Right lobe of liver (tissue), 6 donors: Measurements from ENCODE around the gene RHOT1. TPM values are rescaled to one million over a fixed set of nuclear protein-coding genes. Genes with fewer than 3 reads are reported as not detected.

Source experiments
- ATAC-seq, 4 donors: fragments of 200-7000 bp; cut with Tn5 transposase; one replicate each; pipeline ENCODE4 v1.9.1; 2020; ENCODE audit warnings: mild to moderate bottlenecking in 4 of 4, moderate library complexity in 4 of 4
- DNase-seq, 3 donors: peaks; one replicate each; pipeline ENCODE4 v3.0.0-alpha.2; 2020
- H3K27ac ChIP-seq, 3 donors: fragments of 200-600 bp; one replicate each; pipeline ENCODE4 v1.8.0; 2022
- H3K27me3 ChIP-seq, 2 donors: fragments of 200-600 bp; one replicate each; pipeline ENCODE4 v1.8.0; 2022
- H3K36me3 ChIP-seq, 4 donors: fragments of 200-600 bp; sonication (generic) in 1 of 4; one replicate each; pipeline versions ENCODE4 v1.5.1 to v1.8.0; 2017 to 2022; ENCODE audit warnings: control low read depth in 1 of 4
- H3K4me1 ChIP-seq, 4 donors: fragments of 200-600 bp; sonication (generic) in 1 of 4; one replicate each; pipeline versions ENCODE4 v1.5.1 to v1.8.0; 2017 to 2022; ENCODE audit warnings: control low read depth in 1 of 4
- H3K4me3 ChIP-seq, 3 donors: fragments of 200-600 bp; one replicate each; pipeline ENCODE4 v1.8.0; 2022
- H3K9me3 ChIP-seq, 4 donors: fragments of 200-600 bp; sonication (generic) in 1 of 4; one replicate each; pipeline versions ENCODE4 v1.5.1 to v1.8.0; 2017 to 2022; ENCODE audit warnings: control low read depth in 1 of 4
- POLR2A ChIP-seq: fragments of 450-650 bp; IDR thresholded peaks from one replicate; pipeline ENCODE4 v1.6.1; 2017; ENCODE audit warnings: antibody characterized with exemption, mild to moderate bottlenecking
- WGBS: methylation state at CpG from one replicate; pipeline ENCODE4 v1.1.6; 2018; ENCODE audit warnings: low coverage, low lambda C conversion rate; ENCODE audit not compliant: insufficient coverage; ENCODE audit errors: missing lambda C conversion rate; 5-methylcytosine and 5-hydroxymethylcytosine counted together
- intact Hi-C, 2 donors: fragments of 100-400 bp; cut with DNase I; formaldehyde crosslinking; loops; one replicate each; pipeline versions ENCODE4 v1.11.2 to v1.14.1; 2022
- total RNA-seq, 6 experiments: library from RNA; depleted of rRNA in 2 of 6; stranded (reverse); fragments of >200 nt in 2 of 6; fragmentation: NEBNext Ultra II Directional in 3 of 6; extraction: Animal tissue kit (Norgen Biotek cat#: 25700) in 3 of 6; gene quantifications; one replicate each; pipeline versions ENCODE4 v1.1.0 to v1.2.4, GENCODE V29; 2016 to 2023
- TF ChIP-seq, protein P1 (sequence below), 4 donors: fragments of 200-600 bp in 3 of 4; fragments of 450-650 bp in 1 of 4; IDR thresholded peaks; one replicate each; pipeline versions ENCODE4 v1.5.1 to v1.8.0; 2016 to 2022; ENCODE audit warnings: antibody characterized with exemption in 4 of 4, mild to moderate bottlenecking in 2 of 4
- donor health status: DM: no; HTN: yes; CAD: no.
- donor health status: DM: no; HTN: no; CAD: no.
- donor health status: DM: no; HTN: no; CAD: no.
- donor health status: DM: no; HTN: yes; CAD: no.
- donor health status: DM: no; HTN: yes; CAD: no.

The RHOT1 gene
- total RNA-seq, 6 experiments from 2014 or later: 12.0 to 24.5 (median 14.2) TPM

- WGBS: 45% methylated on average over 1 of the region's 1 CpG
- intact Hi-C loops: no loop called here
- H3K9me3 ChIP-seq: no peaks in the 10 kb centered on the region
- no peak for DNase-seq
- H3K4me1 ChIP-seq: no peaks in the 10 kb centered on the region
- H3K27me3 ChIP-seq: no peaks in the 10 kb centered on the region
- H3K4me3 ChIP-seq: no peak overlapping the region
- H3K27ac ChIP-seq: no peak overlapping the region
- TF ChIP-seq, protein P1, sequence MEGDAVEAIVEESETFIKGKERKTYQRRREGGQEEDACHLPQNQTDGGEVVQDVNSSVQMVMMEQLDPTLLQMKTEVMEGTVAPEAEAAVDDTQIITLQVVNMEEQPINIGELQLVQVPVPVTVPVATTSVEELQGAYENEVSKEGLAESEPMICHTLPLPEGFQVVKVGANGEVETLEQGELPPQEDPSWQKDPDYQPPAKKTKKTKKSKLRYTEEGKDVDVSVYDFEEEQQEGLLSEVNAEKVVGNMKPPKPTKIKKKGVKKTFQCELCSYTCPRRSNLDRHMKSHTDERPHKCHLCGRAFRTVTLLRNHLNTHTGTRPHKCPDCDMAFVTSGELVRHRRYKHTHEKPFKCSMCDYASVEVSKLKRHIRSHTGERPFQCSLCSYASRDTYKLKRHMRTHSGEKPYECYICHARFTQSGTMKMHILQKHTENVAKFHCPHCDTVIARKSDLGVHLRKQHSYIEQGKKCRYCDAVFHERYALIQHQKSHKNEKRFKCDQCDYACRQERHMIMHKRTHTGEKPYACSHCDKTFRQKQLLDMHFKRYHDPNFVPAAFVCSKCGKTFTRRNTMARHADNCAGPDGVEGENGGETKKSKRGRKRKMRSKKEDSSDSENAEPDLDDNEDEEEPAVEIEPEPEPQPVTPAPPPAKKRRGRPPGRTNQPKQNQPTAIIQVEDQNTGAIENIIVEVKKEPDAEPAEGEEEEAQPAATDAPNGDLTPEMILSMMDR (IDR thresholded peaks at IDR 0.05): no peak
- no peak for TF ChIP-seq POLR2A
- ATAC-seq: peak in 1 of 4 donors; percentile 52
- peaks cover 0 to 60% (median 21%) of the 10 kb centered on the region in 4 donors for H3K36me3 ChIP-seq
Observed at GRCh38 chr17:32197987-32198386, 55.7 kb downstream of the RHOT1 start.

DNA sequence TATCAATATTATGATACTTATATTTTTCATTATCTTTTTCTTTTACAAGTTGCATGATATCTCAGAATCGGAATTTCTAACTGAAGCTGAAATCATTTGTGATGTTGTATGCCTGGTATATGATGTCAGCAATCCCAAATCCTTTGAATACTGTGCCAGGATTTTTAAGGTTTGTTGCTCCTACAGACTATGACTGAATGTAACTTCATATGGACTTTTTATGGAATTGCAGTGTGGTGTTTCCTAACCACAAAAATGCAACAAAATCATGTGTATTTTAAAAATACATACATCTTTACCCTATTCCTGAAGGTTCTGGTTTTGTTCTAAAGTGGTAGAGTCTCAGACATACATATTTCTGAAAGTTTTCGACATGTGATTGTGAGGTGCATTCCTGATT lies 64.6 kb downstream of the RHOT1 start:
- no peaks in the 10 kb centered on the region for H3K27me3 ChIP-seq
- no peak for DNase-seq
- intact Hi-C loops: no loop called here
- no peak overlapping the region for H3K4me3 ChIP-seq
- 92% methylated on average over 2 of the region's 2 CpGs for WGBS
- ATAC-seq: no peak
- H3K27ac ChIP-seq: no peak overlapping the region
- TF ChIP-seq, protein P1 (IDR thresholded peaks at IDR 0.05): no peak
- TF ChIP-seq POLR2A: no peak
- peaks cover 0 to 58% (median 21%) of the 10 kb centered on the region in 4 donors for H3K36me3 ChIP-seq
- no peaks in the 10 kb centered on the region for H3K4me1 ChIP-seq
- no peaks in the 10 kb centered on the region for H3K9me3 ChIP-seq

- Histone ChIP-seq H3K36me3 (peaks cover 0 to 58% (median 19%) of the 10 kb centered on the region in 4 donors), H3K4me1 (no peaks in the 10 kb centered on the region), H3K4me3 (no peak overlapping the region), H3K27me3 (no peaks in the 10 kb centered on the region), H3K9me3 (no peaks in the 10 kb centered on the region), H3K27ac (no peak overlapping the region)
- no peak for DNase-seq
- no peak for ATAC-seq
- intact Hi-C loops: no loop called here
- TF ChIP-seq, protein P1 (IDR thresholded peaks at IDR 0.05): no peak
- no peak for TF ChIP-seq POLR2A
Observed at GRCh38 chr17:32208436-32208835, 66.1 kb downstream of the RHOT1 start.

DNA sequence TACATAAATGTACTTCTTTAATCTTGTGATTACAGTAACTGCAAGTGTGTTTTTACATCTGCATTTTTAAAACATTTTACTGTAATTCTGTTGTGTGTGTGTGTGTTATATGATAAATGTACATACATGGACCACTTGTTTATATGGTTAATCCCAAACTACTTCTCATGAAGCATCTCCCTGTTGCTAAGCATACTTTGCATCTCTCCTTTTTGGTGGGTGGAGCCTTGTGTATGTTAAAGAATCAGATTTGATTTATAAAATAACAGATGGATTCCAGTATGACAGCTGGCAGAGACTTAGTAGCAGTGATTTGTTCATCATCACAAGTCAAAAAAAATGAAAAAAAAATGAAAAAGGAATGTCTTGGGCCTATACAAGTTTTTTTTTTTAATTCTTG lies 67.3 kb downstream of the RHOT1 start:
- Histone ChIP-seq H3K36me3 (peaks cover 0 to 48% (median 14%) of the 10 kb centered on the region in 4 donors), H3K4me3 (no peak overlapping the region), H3K27me3 (no peaks in the 10 kb centered on the region), H3K9me3 (no peaks in the 10 kb centered on the region), H3K27ac (no peak overlapping the region), H3K4me1 (no peaks in the 10 kb centered on the region)
- intact Hi-C loops: no loop called here
- ATAC-seq (no peak), DNase-seq (no peak)
- no peak for TF ChIP-seq POLR2A
- TF ChIP-seq, protein P1 (IDR thresholded peaks at IDR 0.05): no peak

DNA sequence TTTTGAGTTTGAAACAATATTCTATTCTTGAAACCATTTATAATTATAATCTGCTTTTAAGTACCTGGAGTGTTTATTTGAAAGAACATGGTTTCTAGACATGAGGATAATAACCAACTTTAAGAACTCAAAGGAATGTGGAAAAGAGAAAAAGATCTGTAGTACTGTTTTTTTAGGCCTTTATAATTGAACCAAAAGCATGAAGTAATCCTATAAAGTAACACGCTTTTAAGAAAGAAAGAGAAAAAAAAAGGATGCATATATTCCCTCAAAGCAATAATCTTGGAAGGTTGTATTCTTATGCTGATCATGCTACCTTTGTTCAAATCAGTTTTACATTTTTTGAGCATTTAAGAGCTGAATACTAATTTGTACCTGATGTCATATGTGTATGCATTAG lies 69.4 kb downstream of the RHOT1 start:
- no peaks in the 10 kb centered on the region for H3K27me3 ChIP-seq
- no peaks in the 10 kb centered on the region for H3K4me1 ChIP-seq
- no peak overlapping the region for H3K4me3 ChIP-seq
- H3K36me3 ChIP-seq: peaks cover 0 to 40% (median 14%) of the 10 kb centered on the region in 4 donors
- 100% methylated on average over 1 of the region's 1 CpG for WGBS
- intact Hi-C loops: no loop called here
- DNase-seq: no peak
- H3K27ac ChIP-seq: no peak overlapping the region
- no peak for TF ChIP-seq POLR2A
- TF ChIP-seq, protein P1 (IDR thresholded peaks at IDR 0.05): no peak
- ATAC-seq: no peak
- H3K9me3 ChIP-seq: no peaks in the 10 kb centered on the region
